Neural progenitor cell (in vitro differentiated cells): ENCODE data around the gene SEZ6L. TPM values are rescaled to one million over a fixed set of nuclear protein-coding genes. Genes with fewer than 3 reads are reported as not detected.

Source experiments
- DNase-seq: peaks from one replicate; pipeline ENCODE4 v3.0.0-alpha.2; 2016; ENCODE audit warnings: low spot score
- H2AFZ ChIP-seq: fragments of 200-600 bp; sonication (generic); replicated peaks from 2 replicates; pipeline ENCODE4 v1.6.1; 2016; ENCODE audit warnings: antibody characterized with exemption
- H3F3A ChIP-seq: fragments of 200-600 bp; sonication (generic); 2 replicates; pipeline ENCODE4 v1.6.1; 2016; ENCODE audit warnings: antibody characterized with exemption, low read depth
- H3K27ac ChIP-seq: fragments of 200-600 bp; sonication (generic); 2 replicates; pipeline ENCODE4 v1.5.1; 2016; ENCODE audit warnings: mild to moderate bottlenecking
- H3K27me3 ChIP-seq: fragments of 200-600 bp; sonication (generic); 2 replicates; pipeline ENCODE4 v1.6.1; 2016; ENCODE audit warnings: mild to moderate bottlenecking, moderate library complexity
- H3K36me3 ChIP-seq: fragments of 200-600 bp; sonication (generic); 2 replicates; pipeline ENCODE4 v1.5.1; 2016
- H3K4me1 ChIP-seq: fragments of 200-600 bp; sonication (generic); 2 replicates; pipeline ENCODE4 v1.6.1; 2016; ENCODE audit warnings: mixed run types
- H3K4me2 ChIP-seq: fragments of 200-600 bp; sonication (generic); 2 replicates; pipeline ENCODE4 v1.6.1; 2016
- H3K4me3 ChIP-seq: fragments of 200-600 bp; sonication (generic); 2 replicates; pipeline ENCODE4 v1.5.1; 2016
- H3K79me2 ChIP-seq: fragments of 200-600 bp; sonication (generic); 2 replicates; pipeline ENCODE4 v1.6.1; 2016; ENCODE audit warnings: low read depth
- H3K9ac ChIP-seq: fragments of 200-600 bp; sonication (generic); 2 replicates; pipeline ENCODE4 v1.6.1; 2016
- H3K9me3 ChIP-seq: fragments of 200-600 bp; sonication (generic); 2 replicates; pipeline ENCODE4 v1.5.1; 2016; ENCODE audit warnings: low read depth
- H4K20me1 ChIP-seq: fragments of 200-600 bp; sonication (generic); 2 replicates; pipeline ENCODE4 v1.6.1; 2016; ENCODE audit warnings: low read depth
- H3K27ac Mint-ChIP-seq: 3 replicates; pipeline ENCODE4 v1.8.0; 2021; ENCODE audit warnings: mixed read lengths
- H3K27me3 Mint-ChIP-seq: 2 replicates; pipeline ENCODE4 v1.8.0; 2022; ENCODE audit warnings: low read depth, mild to moderate bottlenecking, inconsistent platforms, moderate library complexity, mixed read lengths; ENCODE audit not compliant: insufficient read depth
- H3K36me3 Mint-ChIP-seq: 3 replicates; pipeline ENCODE4 v1.8.0; 2021; ENCODE audit warnings: mixed read lengths
- H3K4me1 Mint-ChIP-seq: 3 replicates; pipeline ENCODE4 v1.8.0; 2021; ENCODE audit warnings: mixed read lengths
- H3K4me3 Mint-ChIP-seq: 3 replicates; pipeline ENCODE4 v1.8.0; 2021; ENCODE audit warnings: mild to moderate bottlenecking, moderate library complexity, mixed read lengths
- H3K9me3 Mint-ChIP-seq: 3 replicates; pipeline ENCODE4 v1.8.0; 2020; ENCODE audit warnings: mixed read lengths
- EZH2 ChIP-seq: fragments of 200-600 bp; sonication (generic); IDR thresholded peaks from 2 replicates; pipeline ENCODE4 v1.6.1; 2017; ENCODE audit warnings: antibody characterized with exemption, mild to moderate bottlenecking, moderate library complexity
- EZH2phosphoT487 ChIP-seq: fragments of 200-600 bp; sonication (generic); IDR thresholded peaks from 2 replicates; pipeline ENCODE4 v1.6.1; 2017; ENCODE audit warnings: antibody characterized with exemption
- total RNA-seq: library from RNA; depleted of rRNA; stranded (reverse); fragments of >200 nt; gene quantifications from 2 replicates; pipeline ENCODE4 v1.2.3, GENCODE V29; 2015; ENCODE audit warnings: low replicate concordance
- TF ChIP-seq, protein P1 (sequence below): fragments of 200-600 bp; sonication (generic); IDR thresholded peaks from 2 replicates; pipeline ENCODE4 v1.5.1; 2017; ENCODE audit warnings: antibody characterized with exemption, mild to moderate bottlenecking

The SEZ6L gene
- total RNA-seq, 1 donor from 2014 or later = 0.22 TPM

DNA sequence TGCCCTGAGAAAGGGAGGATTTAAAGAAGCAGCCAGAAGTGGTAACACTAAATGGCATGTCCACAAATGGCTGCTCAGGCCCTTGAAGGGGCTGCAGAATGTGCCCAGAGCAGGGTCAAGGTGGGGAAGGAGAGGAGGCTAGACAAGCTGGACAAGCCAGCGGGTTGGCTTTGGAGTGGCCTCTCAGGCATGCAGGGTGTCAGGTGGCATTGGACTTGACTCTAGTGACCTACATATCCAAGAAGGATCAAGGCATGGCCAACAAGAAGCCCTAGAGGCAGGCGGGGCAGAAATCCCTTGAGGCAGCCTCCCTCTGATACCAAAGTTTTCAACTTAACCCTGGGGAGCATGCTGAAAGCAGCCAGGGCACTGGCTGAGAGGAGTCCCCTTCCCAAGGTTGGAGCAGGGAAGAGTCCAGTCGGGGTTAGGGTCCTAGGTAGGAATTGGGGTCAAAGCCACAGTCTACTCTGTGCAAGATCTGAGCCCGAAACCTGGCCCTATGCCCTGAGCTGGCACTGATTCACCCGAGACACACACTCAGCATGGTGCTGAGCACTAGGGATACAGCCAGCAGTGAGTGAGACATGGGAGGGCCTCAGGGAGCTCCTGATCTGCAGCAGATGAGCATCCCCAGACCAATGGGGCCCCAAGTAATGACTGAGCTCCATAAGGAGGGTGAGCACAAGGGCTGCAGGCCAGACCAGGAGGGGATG, 164.0 kb downstream of the SEZ6L start:
- Mint-ChIP-seq H3K4me3 (no peak overlapping the region), H3K36me3 (no peaks in the 10 kb centered on the region), H3K27ac (no peak overlapping the region), H3K9me3 (no peaks in the 10 kb centered on the region), H3K4me1 (no peaks in the 10 kb centered on the region), H3K27me3 (peaks cover 4% of the 10 kb centered on the region)
- Histone ChIP-seq H3F3A (no peaks in the 10 kb centered on the region), H3K36me3 (no peaks in the 10 kb centered on the region), H3K4me3 (no peak overlapping the region), H3K9me3 (no peaks in the 10 kb centered on the region), H2AFZ (no peak overlapping the region), H4K20me1 (no peaks in the 10 kb centered on the region), H3K9ac (no peak overlapping the region), H3K27ac (no peak overlapping the region), H3K27me3 (peaks cover 79% of the 10 kb centered on the region), H3K79me2 (no peaks in the 10 kb centered on the region), H3K4me2 (no peak overlapping the region), H3K4me1 (no peaks in the 10 kb centered on the region)
- TF ChIP-seq, protein P1, sequence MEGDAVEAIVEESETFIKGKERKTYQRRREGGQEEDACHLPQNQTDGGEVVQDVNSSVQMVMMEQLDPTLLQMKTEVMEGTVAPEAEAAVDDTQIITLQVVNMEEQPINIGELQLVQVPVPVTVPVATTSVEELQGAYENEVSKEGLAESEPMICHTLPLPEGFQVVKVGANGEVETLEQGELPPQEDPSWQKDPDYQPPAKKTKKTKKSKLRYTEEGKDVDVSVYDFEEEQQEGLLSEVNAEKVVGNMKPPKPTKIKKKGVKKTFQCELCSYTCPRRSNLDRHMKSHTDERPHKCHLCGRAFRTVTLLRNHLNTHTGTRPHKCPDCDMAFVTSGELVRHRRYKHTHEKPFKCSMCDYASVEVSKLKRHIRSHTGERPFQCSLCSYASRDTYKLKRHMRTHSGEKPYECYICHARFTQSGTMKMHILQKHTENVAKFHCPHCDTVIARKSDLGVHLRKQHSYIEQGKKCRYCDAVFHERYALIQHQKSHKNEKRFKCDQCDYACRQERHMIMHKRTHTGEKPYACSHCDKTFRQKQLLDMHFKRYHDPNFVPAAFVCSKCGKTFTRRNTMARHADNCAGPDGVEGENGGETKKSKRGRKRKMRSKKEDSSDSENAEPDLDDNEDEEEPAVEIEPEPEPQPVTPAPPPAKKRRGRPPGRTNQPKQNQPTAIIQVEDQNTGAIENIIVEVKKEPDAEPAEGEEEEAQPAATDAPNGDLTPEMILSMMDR = no peak
- TF ChIP-seq EZH2 (no peak), EZH2phosphoT487 (no peak)
- DNase-seq = no peak

DNA sequence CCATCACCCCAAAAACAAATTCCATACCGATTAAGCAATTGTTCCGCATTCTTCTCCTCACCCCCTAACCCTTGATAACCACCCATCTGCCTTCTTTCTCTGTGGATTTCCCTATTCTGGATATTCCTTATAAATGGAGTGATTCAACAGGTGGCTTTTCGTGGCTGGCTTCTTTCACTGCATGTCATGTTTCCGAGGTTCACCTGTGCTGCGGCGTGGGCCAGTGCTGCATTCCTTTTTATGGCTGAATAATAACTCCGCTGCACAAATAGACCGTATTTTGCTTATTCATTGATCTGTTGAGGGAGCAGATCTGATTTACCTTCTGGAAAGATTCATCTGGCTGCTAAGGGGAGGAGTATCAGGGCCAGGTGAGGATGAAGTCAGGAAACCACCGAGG, 165.0 kb downstream of the SEZ6L start:
- Mint-ChIP-seq H3K4me3 (no peak overlapping the region), H3K36me3 (no peaks in the 10 kb centered on the region), H3K27me3 (peaks cover 4% of the 10 kb centered on the region), H3K9me3 (no peaks in the 10 kb centered on the region), H3K27ac (no peak overlapping the region), H3K4me1 (no peaks in the 10 kb centered on the region)
- Histone ChIP-seq H3K27ac (no peak overlapping the region), H3K36me3 (no peaks in the 10 kb centered on the region), H3K4me1 (no peaks in the 10 kb centered on the region), H3K4me2 (no peak overlapping the region), H4K20me1 (no peaks in the 10 kb centered on the region), H3K79me2 (no peaks in the 10 kb centered on the region), H3K9ac (no peak overlapping the region), H2AFZ (no peak overlapping the region), H3K27me3 (peaks cover 87% of the 10 kb centered on the region), H3K4me3 (no peak overlapping the region), H3K9me3 (no peaks in the 10 kb centered on the region), H3F3A (no peaks in the 10 kb centered on the region)
- TF ChIP-seq EZH2phosphoT487 = no peak
- TF ChIP-seq EZH2 = no peak
- TF ChIP-seq, protein P1 = no peak
- DNase-seq = no peak

DNA sequence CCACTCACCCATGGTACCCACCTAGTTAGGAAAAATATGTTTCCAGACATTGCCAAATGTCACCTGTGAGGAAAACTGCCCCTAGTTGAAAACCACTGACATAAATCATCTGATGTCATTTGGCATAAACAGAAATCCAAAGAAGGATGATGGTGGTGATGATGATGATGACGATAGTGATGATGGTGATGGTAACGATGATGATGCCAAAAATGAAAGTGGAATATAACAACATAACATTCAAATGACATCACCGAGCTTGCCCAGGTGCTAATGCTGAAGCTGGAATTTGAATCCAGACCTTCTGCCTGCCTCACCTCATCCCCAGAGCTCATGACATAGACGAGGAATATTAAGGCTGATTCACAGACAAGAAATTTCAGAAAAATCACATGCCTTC, 167.5 kb downstream of the SEZ6L start:
- Histone ChIP-seq H3K9ac (no peak overlapping the region), H3K27me3 (peaks cover 97% of the 10 kb centered on the region), H4K20me1 (no peaks in the 10 kb centered on the region), H3K4me2 (no peak overlapping the region), H3K79me2 (no peaks in the 10 kb centered on the region), H3K27ac (no peak overlapping the region), H3K9me3 (no peaks in the 10 kb centered on the region), H3K4me1 (no peaks in the 10 kb centered on the region), H3K36me3 (no peaks in the 10 kb centered on the region), H3K4me3 (no peak overlapping the region), H2AFZ (no peak overlapping the region), H3F3A (no peaks in the 10 kb centered on the region)
- DNase-seq = no peak
- H3K4me1 Mint-ChIP-seq = no peaks in the 10 kb centered on the region
- H3K36me3 Mint-ChIP-seq = no peaks in the 10 kb centered on the region
- TF ChIP-seq, protein P1 = no peak
- TF ChIP-seq EZH2 = no peak
- no peak for TF ChIP-seq EZH2phosphoT487
- no peak overlapping the region for H3K4me3 Mint-ChIP-seq
- peaks cover 4% of the 10 kb centered on the region for H3K27me3 Mint-ChIP-seq
- H3K9me3 Mint-ChIP-seq = no peaks in the 10 kb centered on the region
- no peak overlapping the region for H3K27ac Mint-ChIP-seq
